ENCODE measurements around the gene CMSS1. TPM values are rescaled to one million over a fixed set of nuclear protein-coding genes. Genes with fewer than 3 reads are reported as not detected.

The CMSS1 gene
- total RNA-seq, 1 experiment from 2014 or later, result 59.1 TPM

DNA sequence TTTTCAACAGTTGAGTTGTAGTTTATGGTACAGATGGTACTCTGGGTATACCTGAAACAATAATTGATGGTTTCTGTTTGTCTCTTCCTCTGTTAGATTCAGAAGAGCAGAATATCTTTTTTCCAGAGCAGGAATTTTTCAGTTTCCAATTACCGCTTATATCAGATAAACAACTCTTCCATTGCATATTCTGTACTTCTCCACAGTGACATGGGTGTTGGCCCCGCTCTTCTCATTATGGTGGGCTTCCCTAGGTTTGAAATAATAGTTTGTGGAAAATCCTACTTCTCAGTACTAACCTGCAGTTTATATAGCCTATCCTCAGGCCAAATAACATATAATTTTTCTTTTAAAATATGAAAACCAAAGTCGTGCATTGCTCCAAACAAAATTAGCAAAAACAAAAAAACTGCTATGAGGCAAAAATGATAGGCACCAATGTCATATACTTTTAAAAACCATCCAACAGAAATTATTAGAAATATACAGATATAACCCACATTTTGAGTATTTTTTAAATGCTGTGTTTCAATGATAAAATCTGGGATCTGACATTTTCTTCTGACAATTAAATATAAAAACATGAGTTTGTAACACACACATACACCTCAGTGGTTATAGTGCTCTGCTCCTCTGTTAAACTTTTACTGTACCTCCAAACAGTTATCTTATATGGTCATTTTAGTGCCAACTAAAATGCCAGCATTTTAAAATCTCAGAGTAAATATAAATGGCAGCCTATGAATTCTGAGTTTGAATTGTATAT is 56.8 kb downstream of the CMSS1 start:
- no peak for DNase-seq (ENCODE audit: low read depth)

DNA sequence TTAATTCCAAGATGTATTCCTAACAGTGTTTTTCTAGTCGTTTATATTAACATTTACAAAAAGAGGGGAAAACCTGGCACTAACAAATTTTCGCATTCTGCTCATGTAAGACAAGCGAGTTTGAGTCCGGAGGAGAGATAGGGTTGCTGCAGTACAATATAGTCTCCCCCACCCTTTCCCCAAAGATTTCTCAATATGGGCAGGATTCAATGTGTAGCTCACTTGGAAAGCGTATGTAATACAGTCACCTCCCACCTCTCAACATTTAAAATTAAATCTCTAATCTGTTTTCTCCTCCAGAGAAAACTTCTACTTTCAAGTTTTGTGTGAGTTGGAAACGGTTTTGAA is 57.9 kb downstream of the CMSS1 start:
- no peak for DNase-seq (ENCODE audit: low read depth)

DNA sequence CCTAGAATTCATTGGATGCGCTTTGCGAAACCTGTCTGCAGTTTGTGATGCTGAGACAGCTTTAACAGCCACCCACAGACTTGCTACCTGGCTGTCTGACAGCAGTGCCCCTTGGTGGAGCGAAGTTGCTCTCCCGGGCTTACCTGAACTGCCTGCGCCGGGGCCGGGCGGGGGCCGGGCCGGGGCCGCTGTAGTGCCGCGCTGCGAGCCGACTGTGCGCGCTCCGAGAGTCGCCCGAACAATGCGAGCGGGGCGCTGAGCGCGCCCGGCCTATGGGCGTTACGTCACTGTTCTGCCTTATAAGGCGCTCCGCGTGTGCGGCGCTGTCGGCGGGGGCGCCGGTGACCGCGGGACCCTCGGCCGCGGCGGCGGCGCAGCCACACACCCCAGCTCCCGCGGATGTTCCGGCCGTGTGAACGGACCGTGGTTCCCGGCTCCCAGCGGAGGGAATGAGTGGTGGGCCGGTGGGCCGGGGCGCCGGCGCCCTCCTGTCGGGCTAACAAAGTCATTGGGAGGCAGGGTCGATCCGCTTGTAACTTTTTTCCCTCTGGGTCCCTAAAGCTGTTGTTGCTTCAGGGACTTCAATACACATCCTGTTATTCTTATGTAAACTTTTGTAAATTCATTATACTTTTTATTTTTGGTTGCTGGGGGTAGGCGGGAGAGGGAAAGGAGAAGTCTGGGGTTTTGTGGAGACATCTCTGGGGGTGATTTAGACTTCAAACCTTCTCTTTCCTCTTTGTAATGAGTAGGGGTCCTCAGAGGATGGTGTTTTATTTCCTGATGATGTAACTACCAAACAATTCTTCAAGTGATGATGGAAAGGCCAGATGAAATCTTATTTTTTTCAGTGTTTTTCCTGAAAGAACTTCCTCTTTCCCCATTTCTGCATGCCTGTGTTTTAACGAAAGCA is 58.5 kb downstream of the CMSS1 start:
- no peak for DNase-seq (ENCODE audit: low read depth)

GRCh38 chr3:99877031-99877579 is 59.4 kb downstream of the CMSS1 start:
- no peak for DNase-seq (ENCODE audit: low read depth)

DNA sequence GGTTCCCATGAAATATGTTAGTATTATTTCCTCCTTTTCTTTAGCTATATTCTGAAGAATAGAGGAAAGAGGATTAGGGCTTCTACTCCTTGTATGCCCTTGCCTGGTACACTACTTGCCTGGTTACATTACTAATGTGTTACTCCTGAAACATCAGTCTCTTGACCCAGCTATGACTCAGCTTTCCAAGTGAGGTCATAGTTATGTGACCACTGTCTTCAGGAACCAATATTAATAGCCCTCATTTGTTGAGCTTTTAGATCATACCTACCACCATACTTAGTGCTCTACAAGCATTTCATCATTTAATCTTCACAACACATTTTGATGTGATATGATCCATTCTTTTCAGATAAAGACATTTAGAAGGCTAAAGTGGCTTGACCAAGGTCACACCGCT is 60.3 kb downstream of the CMSS1 start:
- DNase-seq (ENCODE audit: low read depth), result peak; percentile 80

GRCh38 chr3:99879275-99879674 is 61.6 kb downstream of the CMSS1 start:
- DNase-seq (ENCODE audit: low read depth), result no peak

DNA sequence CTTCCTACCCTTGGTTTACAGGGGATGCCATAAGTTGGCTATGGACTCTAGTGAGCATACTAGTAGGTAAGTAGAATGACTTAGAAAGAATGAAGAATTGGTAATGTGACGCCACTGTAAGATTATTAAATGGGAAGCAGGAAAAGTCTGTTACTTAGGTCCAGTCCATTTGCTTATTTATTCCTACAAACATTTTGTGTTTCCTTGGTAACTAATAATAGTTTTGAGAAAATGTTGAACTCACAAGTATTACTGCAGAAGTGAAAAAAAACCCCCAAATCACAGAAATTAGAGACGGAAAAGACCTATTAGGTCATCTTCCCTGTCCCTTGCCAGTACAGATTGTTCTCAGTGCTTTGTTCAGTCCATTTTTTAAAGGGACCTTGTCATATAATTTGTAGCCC is 63.5 kb downstream of the CMSS1 start:
- no peak for DNase-seq (ENCODE audit: low read depth)

DNA sequence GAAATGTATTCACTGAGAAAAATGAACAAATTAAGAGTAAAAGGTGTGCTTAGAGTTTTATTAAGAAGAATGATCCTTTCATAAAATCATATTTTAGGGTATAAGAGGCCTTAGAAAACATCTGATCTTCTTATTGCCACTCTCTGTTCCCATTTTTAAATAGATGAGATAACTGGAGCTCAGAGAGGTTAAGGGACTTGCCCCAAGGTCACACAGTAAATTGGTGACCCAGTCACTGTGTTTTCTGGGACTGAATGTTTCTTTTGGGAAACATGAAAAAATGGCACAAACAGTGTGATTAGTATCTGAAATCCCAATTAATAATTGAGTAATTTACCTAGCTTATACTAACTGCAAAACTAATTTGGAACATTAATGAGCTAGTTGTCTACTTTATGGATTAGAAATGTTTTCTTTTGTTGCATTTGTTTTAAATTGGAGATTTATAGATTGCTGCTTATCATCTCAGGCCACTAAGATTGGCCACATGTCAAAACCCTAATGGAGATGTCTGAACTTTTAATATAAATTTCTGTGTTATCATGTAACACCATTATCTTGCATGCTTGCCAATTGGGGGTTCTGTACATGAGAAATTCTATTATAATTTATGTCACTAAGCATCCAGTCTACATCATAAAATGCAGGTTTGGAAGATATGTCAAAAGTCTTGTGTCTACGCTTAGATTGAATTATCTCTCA is 64.9 kb downstream of the CMSS1 start:
- DNase-seq (ENCODE audit: low read depth), result no peak

DNA sequence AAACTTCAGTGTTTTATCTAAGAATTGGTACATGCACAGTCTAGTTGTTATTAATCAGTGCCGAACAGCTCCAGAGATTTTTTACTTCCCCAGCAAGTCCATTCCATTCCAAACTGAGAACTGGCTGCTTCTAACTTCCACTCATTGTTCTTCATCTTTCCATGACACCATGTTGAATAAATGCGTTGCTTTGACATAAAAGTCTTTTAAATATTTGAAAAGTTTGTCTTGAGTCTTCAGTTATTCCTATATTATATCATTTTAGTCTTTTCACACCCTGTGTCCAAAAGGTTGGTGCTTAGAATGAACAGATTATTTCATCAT is 65.4 kb downstream of the CMSS1 start:
- DNase-seq (ENCODE audit: low read depth), result no peak

DNA sequence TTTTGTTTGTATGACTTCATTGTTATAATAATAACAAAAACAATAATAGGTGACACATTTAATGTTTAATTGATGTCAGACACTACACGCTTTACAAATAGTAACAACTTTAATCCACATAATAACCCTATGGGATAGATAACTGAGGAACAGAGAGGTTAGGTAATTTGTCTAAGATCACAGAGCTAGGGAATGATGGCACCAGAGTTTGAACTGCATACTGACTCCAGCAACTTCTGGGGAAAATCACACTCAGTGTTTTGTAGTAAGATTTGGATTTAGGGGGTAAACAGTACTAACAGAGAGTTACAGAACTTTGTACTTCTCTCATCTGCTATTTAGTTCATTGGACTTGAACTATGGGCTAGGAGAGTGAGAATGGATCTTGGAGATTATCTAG is 66.0 kb downstream of the CMSS1 start:
- DNase-seq (ENCODE audit: low read depth), result no peak

- DNase-seq (ENCODE audit: low read depth), result no peak
These were observed 66.8 kb downstream of the CMSS1 start for GRCh38 chr3:99884484-99884883.

DNA sequence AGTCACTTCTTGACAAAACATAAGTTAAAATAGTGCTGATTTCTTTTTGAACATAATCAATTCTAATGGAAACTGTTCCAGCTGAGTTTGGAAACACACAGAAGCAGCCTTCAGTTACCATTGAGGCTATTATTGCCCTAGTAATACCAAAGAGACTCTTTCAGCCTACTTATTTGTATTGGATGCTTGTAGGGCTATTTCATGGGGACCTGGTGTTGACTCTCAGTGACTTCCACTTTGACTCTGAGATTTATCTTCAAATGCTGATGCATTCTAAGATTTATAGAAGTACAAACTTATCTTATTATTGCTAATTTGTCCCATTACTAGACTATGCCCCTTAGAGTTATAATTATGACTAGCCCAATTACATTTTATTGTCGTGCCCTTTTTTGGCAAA is 67.4 kb downstream of the CMSS1 start:
- DNase-seq (ENCODE audit: low read depth), result no peak

DNA sequence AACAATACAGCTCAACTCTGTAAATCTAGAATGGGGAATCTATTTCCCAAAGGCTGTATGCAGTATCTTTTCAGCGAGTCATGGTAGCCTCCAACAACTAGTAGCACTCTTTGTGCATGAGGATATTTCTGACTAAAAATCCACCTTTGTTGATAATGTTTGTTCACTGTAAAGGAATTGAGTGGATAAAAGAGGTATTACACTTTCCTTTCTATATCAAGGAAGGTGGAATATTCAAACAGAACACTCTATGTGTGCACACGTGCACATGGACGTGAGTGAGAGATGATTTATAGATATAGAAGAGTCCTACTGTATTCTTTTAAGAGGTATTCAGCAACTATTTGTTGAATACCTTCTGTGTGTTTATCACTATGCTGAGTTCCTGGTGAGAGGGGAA is 68.2 kb downstream of the CMSS1 start:
- no peak for DNase-seq (ENCODE audit: low read depth)

DNA sequence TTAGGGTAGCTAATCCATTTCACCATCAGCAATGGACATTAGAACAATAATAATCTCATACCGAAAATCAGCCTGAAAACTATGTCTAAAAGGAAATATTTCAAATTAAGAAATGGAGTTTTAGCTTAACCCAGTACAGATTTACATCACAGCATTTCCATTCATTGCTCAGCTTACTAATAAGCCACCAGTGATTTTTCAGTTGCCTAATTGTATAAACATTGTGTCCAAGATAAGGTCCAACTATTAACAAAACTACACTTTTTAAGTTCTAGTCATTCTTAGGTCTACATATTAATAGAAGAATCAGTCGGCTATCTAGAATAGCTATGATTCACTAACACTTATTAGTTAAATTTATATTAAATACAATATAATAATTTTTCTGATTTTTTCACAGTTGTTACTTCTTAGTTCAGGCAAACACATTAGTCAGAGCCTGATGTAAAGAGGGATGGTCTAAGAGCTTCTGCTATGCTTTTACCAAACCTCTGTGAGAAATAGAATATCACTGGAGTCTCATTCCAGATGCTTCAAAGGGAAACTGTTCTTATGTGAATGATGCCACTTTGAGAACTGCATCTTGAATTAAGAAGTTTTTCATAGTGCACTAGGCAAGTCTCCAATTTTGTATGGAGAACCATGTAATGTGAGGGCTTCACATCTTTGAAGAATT is 74.1 kb downstream of the CMSS1 start:
- DNase-seq (ENCODE audit: low read depth), result no peak

DNA sequence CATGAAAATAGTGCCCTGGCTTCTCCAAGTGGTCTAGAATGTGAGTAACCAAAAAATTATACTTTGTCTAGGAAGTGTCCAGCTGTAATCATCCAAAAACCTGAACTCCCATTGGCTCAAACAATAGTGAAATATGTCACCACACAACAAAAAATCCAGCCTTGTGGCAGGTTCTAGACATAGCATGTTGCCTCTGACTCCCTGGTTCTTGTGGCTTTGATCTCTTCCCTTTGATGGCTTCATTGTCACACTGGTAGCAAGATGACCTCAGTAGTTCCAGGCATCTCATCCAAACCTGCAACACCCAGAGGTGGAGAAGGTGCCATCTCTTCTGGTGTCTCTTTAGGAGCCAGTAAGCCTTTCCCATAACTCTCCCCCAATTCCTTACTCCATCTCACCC is 74.7 kb downstream of the CMSS1 start:
- DNase-seq (ENCODE audit: low read depth), result no peak

DNA sequence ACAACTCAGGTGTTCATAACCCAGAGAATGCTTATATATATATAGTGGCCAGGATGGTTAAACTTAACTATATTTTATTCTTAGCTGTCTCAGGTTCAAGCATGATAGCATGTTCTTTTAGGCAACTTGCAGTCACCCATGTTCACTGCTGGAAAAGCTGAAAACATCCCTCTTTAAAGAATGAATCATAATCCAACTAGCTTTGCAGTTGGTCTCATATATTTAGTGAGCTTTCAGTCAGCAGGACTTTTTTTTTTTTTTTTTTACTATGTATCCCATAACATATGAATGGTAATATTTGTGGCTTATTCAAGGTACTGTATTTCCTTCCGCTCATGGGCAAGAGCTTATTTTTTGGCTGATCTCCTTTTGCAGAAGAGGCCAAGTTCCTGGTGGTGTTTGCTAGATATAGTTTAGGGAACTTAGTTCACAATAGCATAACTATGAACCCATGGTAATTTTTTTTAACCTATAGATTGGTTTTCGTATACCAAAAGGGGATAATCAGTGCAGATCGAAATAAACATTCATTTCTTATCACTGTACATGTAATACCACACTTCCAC is 77.6 kb downstream of the CMSS1 start:
- peak; percentile 26 for DNase-seq (ENCODE audit: low read depth)

- peak; percentile 93 for DNase-seq (ENCODE audit: low read depth)
These were observed 78.2 kb downstream of the CMSS1 start for GRCh38 chr3:99895703-99896441.

DNA sequence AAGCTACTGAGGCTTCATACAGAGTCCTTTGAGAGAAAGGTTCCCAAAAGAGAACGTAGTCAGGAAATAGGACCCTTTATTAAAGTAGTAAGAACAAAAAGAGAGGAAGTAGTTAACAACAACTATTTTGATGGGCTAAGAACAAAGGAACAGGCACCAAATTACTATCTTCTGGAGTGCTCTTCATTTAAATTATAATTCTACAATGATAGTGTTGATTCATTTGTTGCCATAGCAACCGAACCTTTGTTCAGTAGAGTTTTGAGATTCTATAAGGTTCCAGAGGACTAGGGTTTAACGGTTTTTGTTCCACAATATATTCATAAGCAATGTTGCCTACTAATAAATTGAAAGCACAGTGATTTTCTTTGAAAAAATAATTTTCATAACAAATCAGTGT is 78.8 kb downstream of the CMSS1 start:
- peak; percentile 7 for DNase-seq (ENCODE audit: low read depth)

DNA sequence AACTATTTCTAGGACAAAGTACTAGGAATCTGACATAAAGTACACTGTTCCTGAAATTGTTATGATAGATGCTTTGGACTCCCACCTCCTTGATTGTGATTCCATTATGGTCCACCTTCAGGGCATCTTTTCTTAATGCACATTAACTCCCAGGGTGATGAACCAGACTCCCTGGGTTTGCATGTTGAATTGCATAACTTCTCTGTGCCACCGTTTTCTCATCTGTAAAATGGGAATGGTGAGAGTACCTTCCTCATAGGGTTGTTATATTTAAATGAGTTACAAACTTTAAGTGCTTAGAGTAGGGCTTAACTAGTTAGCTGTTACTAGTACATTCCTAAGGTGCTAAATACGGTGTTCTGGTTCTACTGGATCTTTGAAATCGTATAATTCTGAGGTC is 81.9 kb downstream of the CMSS1 start:
- DNase-seq (ENCODE audit: low read depth), result no peak

DNA sequence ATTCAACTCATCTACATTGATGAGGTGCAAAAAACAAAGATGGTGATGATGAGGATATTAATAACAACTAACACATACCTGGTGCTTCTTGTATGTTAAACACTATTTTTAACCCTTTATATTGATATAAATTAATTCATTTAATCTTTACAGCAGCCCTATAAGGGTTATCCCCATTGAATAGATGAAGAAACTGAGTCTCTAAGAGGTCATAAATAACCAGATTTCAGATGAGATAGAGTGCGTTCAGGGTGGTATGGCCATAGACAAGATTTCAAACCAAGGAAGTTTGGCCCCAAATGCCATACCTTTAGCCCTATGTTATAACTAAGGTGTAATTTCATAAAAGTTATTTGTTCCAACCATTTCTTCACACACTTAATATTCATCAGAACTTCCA is 82.6 kb downstream of the CMSS1 start:
- no peak for DNase-seq (ENCODE audit: low read depth)
